NCI-H2081 treated with DMSO at 0.1 percent for 48 hours (cell line): ENCODE results near the gene CCDC50.

Experiments used
- DNase-seq: peaks from one replicate; lab custom pipeline; 2025; lab: John Stamatoyannopoulos, UW

The CCDC50 gene

GRCh38 chr3:191347228-191347627 is 18.0 kb downstream of the CCDC50 start:
- DNase-seq, result no peak

- no peak for DNase-seq
Measured at GRCh38 chr3:191348098-191348497, 18.9 kb downstream of the CCDC50 start.

- DNase-seq, result no peak
Measured at GRCh38 chr3:191350396-191351090, 21.3 kb downstream of the CCDC50 start.

- DNase-seq, result no peak
Measured at GRCh38 chr3:191352014-191352413, 22.8 kb downstream of the CCDC50 start.

- no peak for DNase-seq
Measured at GRCh38 chr3:191353022-191353777, 24.0 kb downstream of the CCDC50 start.

GRCh38 chr3:191355406-191355805 is 26.2 kb downstream of the CCDC50 start:
- DNase-seq, result no peak

GRCh38 chr3:191356631-191357439 is 27.6 kb downstream of the CCDC50 start:
- no peak for DNase-seq

GRCh38 chr3:191357909-191358308 is 28.7 kb downstream of the CCDC50 start:
- no peak for DNase-seq

GRCh38 chr3:191358929-191359328 is 29.7 kb downstream of the CCDC50 start:
- DNase-seq, result no peak

GRCh38 chr3:191360620-191361019 is 31.4 kb downstream of the CCDC50 start:
- DNase-seq, result no peak

GRCh38 chr3:191361456-191361855 is 32.3 kb downstream of the CCDC50 start:
- no peak for DNase-seq

GRCh38 chr3:191362037-191362436 is 32.8 kb downstream of the CCDC50 start:
- DNase-seq, result no peak

- DNase-seq, result no peak
Measured at GRCh38 chr3:191362524-191363090, 33.4 kb downstream of the CCDC50 start.

GRCh38 chr3:191363221-191363620 is 34.0 kb downstream of the CCDC50 start:
- no peak for DNase-seq

GRCh38 chr3:191366675-191367074 is 37.5 kb downstream of the CCDC50 start:
- no peak for DNase-seq

- no peak for DNase-seq
Measured at GRCh38 chr3:191368755-191369615, 39.8 kb downstream of the CCDC50 start.

- no peak for DNase-seq
Measured at GRCh38 chr3:191369616-191370010, 40.4 kb downstream of the CCDC50 start.

- no peak for DNase-seq
Measured at GRCh38 chr3:191372122-191372521, 42.9 kb downstream of the CCDC50 start.

- no peak for DNase-seq
Measured at GRCh38 chr3:191373327-191373726, 44.1 kb downstream of the CCDC50 start.

GRCh38 chr3:191376516-191377141 is 47.4 kb downstream of the CCDC50 start:
- no peak for DNase-seq
